Gastroesophageal sphincter (tissue), 4 donors: ENCODE results near the gene TDRD9. TPM values are rescaled to one million over a fixed set of nuclear protein-coding genes. Genes with fewer than 3 reads are reported as not detected.

Experiments used
- ATAC-seq: fragments of 150-250 bp; one replicate; pipeline ENCODE4 v1.9.1; 2016; ENCODE audit warnings: mild to moderate bottlenecking, moderate library complexity
- H3K27ac ChIP-seq, 4 donors: fragments of 200-600 bp; sonication (generic) in 3 of 4; 1 replicate in 3 of 4; 2 replicates in 1 of 4; pipeline ENCODE4 v1.5.1; 2016 to 2019
- H3K27me3 ChIP-seq: fragments of 200-600 bp; sonication (generic); one replicate; pipeline ENCODE4 v1.5.1; 2019
- H3K36me3 ChIP-seq, 2 donors: fragments of 200-600 bp; sonication (generic); one replicate each; pipeline ENCODE4 v1.5.1; 2019; ENCODE audit warnings: control low read depth in 1 of 2
- H3K4me1 ChIP-seq, 3 donors: fragments of 200-600 bp; sonication (generic); 1 replicate in 2 of 3; 2 replicates in 1 of 3; pipeline ENCODE4 v1.5.1; 2016 to 2019; ENCODE audit warnings: control low read depth in 2 of 3
- H3K4me3 ChIP-seq, 2 donors: fragments of 200-600 bp; sonication (generic); one replicate each; pipeline ENCODE4 v1.5.1; 2019; ENCODE audit warnings: mild to moderate bottlenecking in 1 of 2, moderate library complexity in 1 of 2
- H3K9me3 ChIP-seq, 3 donors: fragments of 200-600 bp; sonication (generic); one replicate each; pipeline ENCODE4 v1.5.1; 2017 to 2019; ENCODE audit warnings: control low read depth in 2 of 3
- CTCF ChIP-seq, 4 experiments: fragments of 200-600 bp in 2 of 4; fragments of 450-650 bp in 2 of 4; sonication (generic) in 1 of 4; IDR thresholded peaks; one replicate each; pipeline ENCODE4 v1.5.1; 2017 to 2019; ENCODE audit warnings: antibody characterized with exemption in 4 of 4, mild to moderate bottlenecking in 2 of 4, moderate library complexity in 2 of 4
- EP300 ChIP-seq: sonication (generic); formaldehyde crosslinking; IDR thresholded peaks from one replicate; pipeline ENCODE4 v1.6.1; 2017; ENCODE audit warnings: antibody characterized with exemption, mild to moderate bottlenecking
- POLR2A ChIP-seq, 2 donors: fragments of 450-650 bp; IDR thresholded peaks; one replicate each; pipeline ENCODE4 v1.6.1; 2017; ENCODE audit warnings: antibody characterized with exemption in 2 of 2, mild to moderate bottlenecking in 2 of 2, moderate library complexity in 1 of 2
- POLR2AphosphoS5 ChIP-seq: sonication (generic); formaldehyde crosslinking; IDR thresholded peaks from one replicate; pipeline ENCODE4 v1.6.1; 2017; ENCODE audit warnings: antibody characterized with exemption
- WGBS, 2 donors: methylation state at CpG; one replicate each; pipeline ENCODE4 v1.1.5; 2018; ENCODE audit warnings: low coverage in 1 of 2; 5-methylcytosine and 5-hydroxymethylcytosine counted together
- total RNA-seq, 4 donors: library from RNA; depleted of rRNA; stranded (reverse); fragments of >200 nt; gene quantifications; one replicate each; pipeline ENCODE4 v1.1.0, GENCODE V29; 2016

The TDRD9 gene
- total RNA-seq, 4 donors from 2014 or later, result 1.6 to 5.4 (median 2.3) TPM

GRCh38 chr14:104087981-104088850 lies 160.0 kb downstream of the TDRD9 start:
- ATAC-seq, result no peak
- peaks cover 0 to 7% (median 0%) of the 10 kb centered on the region in 3 donors for H3K4me1 ChIP-seq
- no CpG with 5 or more reads among the region's 23 CpGs for WGBS, 2 donors
- no peaks in the 10 kb centered on the region for H3K36me3 ChIP-seq
- no peak overlapping the region for H3K27ac ChIP-seq
- peaks cover 66% of the 10 kb centered on the region for H3K27me3 ChIP-seq
- H3K9me3 ChIP-seq, result peaks cover 0 to 5% (median 0%) of the 10 kb centered on the region in 3 donors
- TF ChIP-seq CTCF (IDR thresholded peaks at IDR 0.05), result no peak
- H3K4me3 ChIP-seq, result no peak overlapping the region

GRCh38 chr14:104090071-104090748 lies 162.0 kb downstream of the TDRD9 start:
- Histone ChIP-seq H3K4me3 (no peak overlapping the region), H3K27ac (no peak overlapping the region), H3K27me3 (peaks cover 66% of the 10 kb centered on the region), H3K9me3 (peaks cover 0 to 5% (median 0%) of the 10 kb centered on the region in 3 donors), H3K36me3 (no peaks in the 10 kb centered on the region), H3K4me1 (peaks cover 0 to 14% (median 0%) of the 10 kb centered on the region in 3 donors)
- WGBS, 2 donors, result 91% methylated on average over 4 of the region's 20 CpGs; no CpG with 5 or more reads in 1 of the 2 donors
- ATAC-seq, result no peak
- TF ChIP-seq POLR2AphosphoS5 (no peak), POLR2A (IDR thresholded peaks at IDR 0.05) (no peak), EP300 (no peak), CTCF (IDR thresholded peaks at IDR 0.05) (no peak)

GRCh38 chr14:104091061-104091926 lies 163.0 kb downstream of the TDRD9 start:
- no peaks in the 10 kb centered on the region for H3K36me3 ChIP-seq
- H3K9me3 ChIP-seq, result peaks cover 0 to 5% (median 0%) of the 10 kb centered on the region in 3 donors
- ATAC-seq, result no peak
- peaks cover 0 to 7% (median 0%) of the 10 kb centered on the region in 3 donors for H3K4me1 ChIP-seq
- H3K27me3 ChIP-seq, result peaks cover 66% of the 10 kb centered on the region
- no peak overlapping the region for H3K4me3 ChIP-seq
- H3K27ac ChIP-seq, result no peak overlapping the region
- 64% methylated on average over 4 of the region's 26 CpGs; no CpG with 5 or more reads in 1 of the 2 donors for WGBS, 2 donors
- no peak for TF ChIP-seq POLR2AphosphoS5
- TF ChIP-seq CTCF (IDR thresholded peaks at IDR 0.05), result no peak
- TF ChIP-seq EP300, result no peak
- no peak for TF ChIP-seq POLR2A (IDR thresholded peaks at IDR 0.05)

GRCh38 chr14:104091927-104092771 lies 163.9 kb downstream of the TDRD9 start:
- H3K27me3 ChIP-seq, result peaks cover 58% of the 10 kb centered on the region
- TF ChIP-seq CTCF (IDR thresholded peaks at IDR 0.05) (no peak), POLR2AphosphoS5 (no peak), EP300 (no peak), POLR2A (IDR thresholded peaks at IDR 0.05) (no peak)
- no peak for ATAC-seq

More at GRCh38 chr14:104091927-104092771, 163.9 kb downstream of the TDRD9 start:
- H3K36me3 ChIP-seq, result no peaks in the 10 kb centered on the region
- H3K4me3 ChIP-seq, result no peak overlapping the region
- 71% methylated on average over 9 of the region's 23 CpGs; no CpG with 5 or more reads in 1 of the 2 donors for WGBS, 2 donors
- peaks cover 0 to 5% (median 0%) of the 10 kb centered on the region in 3 donors for H3K9me3 ChIP-seq
- H3K27ac ChIP-seq, result no peak overlapping the region
- peaks cover 0 to 7% (median 0%) of the 10 kb centered on the region in 3 donors for H3K4me1 ChIP-seq
